Activated T-cell treated with anti-CD3 and anti-CD28 coated beads for 48 hours (primary cell): ENCODE data around the gene ATOSA.
A peak's percentile ranks its signal among the peaks of the same experiment; 100 is the strongest.

Source experiments
- DNase-seq: peaks from one replicate; pipeline ENCODE4 v3.0.0-alpha.2; 2020; ENCODE audit warnings: low read depth

Gene ATOSA

GRCh38 chr15:52682200-52682599, 3.0 kb upstream of the ATOSA start:
- DNase-seq: no peak

- no peak for DNase-seq
Measured at GRCh38 chr15:52681441-52681840, 2.3 kb upstream of the ATOSA start.

GRCh38 chr15:52680761-52681160, 1.6 kb upstream of the ATOSA start:
- no peak for DNase-seq

DNA sequence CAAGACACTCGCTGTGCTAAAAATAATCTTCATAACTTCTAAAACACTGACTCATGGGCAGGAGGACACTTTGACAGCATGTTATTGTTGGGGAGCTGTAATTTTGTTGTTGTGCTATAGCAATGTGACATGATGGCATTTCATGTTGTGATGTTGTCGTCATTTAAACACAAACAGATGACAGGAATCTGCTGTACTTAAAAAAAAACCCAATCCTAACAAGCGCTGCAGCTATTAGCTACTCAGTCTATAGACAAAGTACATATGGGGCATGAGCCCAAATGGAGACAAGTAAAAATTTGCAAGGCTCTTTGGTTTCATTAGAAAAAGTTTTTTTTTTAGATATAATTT, 828 bp upstream of the ATOSA start:
- DNase-seq: no peak

DNA sequence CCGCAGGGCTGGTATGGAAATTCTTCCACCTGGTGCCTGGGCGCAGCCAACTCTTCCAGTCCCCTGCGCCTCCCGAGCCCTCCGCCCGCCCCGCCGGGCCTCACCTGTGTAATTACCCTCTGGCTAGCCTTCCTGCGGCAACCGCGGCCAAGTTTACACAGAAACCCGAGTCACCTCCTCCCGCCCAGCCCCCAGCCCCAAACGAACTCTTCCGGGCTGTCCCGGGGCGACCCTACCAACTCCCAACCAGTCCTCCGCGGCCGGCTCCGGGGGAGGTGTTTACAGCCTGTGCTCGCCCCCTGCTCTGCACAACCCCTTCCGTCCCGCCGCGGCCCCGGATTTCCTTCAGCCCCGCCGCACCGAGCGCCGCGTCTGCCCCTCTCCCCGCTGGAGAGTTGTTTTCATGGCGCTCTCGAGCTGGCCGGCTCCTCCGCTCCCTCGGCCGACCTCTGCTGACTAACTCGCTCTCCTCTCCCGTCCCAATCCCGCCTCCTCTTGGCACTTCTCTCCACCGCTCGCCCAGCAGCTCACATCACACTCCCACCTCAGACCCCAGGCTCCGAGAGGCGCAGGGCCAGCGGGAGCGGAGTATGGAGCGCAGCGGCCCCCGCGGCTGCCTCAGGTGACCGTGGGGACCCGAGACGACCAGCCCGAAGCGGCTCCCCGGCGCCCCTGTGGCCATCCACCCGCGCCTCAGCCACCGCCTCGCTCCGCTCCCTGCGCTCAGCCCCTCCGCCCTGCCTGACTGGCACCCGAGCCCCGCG, 538 bp downstream of the ATOSA start:
- DNase-seq: peak; percentile 33

- DNase-seq: peak; percentile 40
Measured at GRCh38 chr15:52677593-52678467, 1.4 kb downstream of the ATOSA start.

DNA sequence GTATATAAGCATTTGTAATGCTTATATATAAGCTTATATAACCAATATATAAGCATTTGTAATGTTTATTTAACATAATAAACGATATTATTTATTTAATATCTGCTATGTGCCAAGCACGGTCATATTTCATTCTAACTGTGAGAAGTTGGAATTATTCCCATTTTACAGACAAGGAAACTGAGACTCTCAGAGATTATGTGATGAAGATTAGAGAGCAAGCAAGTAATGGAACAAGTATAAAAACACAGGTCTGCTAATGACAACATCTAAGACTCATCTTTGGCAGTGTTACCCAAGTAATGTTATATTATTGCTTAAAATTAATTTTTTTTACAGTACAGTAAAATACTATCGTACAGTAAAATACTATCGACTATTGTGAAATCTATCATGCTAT, 4.4 kb downstream of the ATOSA start:
- no peak for DNase-seq

GRCh38 chr15:52673734-52674133, 5.5 kb downstream of the ATOSA start:
- DNase-seq: no peak

GRCh38 chr15:52673312-52673711, 5.9 kb downstream of the ATOSA start:
- no peak for DNase-seq

DNA sequence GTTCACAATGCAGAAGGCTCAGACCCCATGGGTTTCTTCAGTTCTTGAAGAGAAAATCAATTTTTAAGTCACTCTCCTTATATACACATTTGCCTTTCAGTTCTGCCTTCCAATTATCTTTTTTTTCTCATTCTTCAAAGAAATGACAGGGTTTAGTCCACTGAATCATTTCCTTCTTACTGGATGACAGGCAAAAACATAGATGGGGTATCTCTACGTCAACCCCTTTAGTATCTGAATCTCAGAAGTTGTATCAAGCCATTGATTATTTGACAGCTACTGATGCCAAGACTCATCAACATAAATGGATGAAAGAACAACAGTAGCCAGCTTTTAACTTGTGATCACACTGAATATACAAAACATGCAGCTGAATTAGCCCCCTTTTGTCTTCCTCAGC, 6.5 kb downstream of the ATOSA start:
- no peak for DNase-seq

- no peak for DNase-seq
Measured at GRCh38 chr15:52670087-52670486, 9.1 kb downstream of the ATOSA start.

GRCh38 chr15:52668133-52668532, 11.1 kb downstream of the ATOSA start:
- DNase-seq: no peak

DNA sequence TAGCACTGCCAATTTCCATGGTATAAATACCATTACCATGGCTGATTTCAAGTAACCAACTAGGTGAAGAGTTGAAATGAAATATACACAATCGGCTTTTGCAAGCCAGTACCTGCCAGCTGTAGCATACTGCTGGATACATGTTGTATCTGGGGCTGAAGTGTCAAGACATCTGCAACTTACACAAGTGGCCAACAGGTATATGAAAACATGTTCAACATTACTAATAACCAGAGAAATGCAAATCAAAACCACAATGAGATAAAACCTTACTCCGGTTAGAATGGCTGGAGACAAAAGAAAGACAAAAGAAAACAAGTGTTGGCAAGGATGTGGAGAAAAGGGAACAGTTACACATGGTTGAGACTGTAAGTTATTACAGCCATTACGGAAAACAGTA, 11.6 kb downstream of the ATOSA start:
- no peak for DNase-seq

GRCh38 chr15:52663536-52664294, 15.5 kb downstream of the ATOSA start:
- no peak for DNase-seq

DNA sequence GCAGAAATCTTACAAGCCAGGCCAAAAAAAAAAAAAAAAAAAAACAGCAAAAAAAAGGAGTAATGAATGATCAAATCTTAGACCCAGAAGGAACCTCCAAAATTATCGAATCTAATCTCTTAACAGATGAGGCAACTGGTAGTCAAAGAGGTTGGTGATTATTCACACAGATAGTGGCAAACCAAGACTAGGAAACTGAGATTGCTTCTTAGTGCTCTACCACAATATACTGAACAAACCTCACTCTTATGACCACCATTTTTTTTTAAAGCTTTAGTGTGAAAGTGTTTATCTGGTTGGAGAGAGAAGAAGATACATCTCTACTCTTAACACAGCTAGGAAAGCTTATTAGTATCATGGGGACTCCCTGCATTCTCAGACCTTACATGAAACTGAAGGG, 17.3 kb downstream of the ATOSA start:
- DNase-seq: no peak

GRCh38 chr15:52660192-52660591, 19.0 kb downstream of the ATOSA start:
- no peak for DNase-seq

DNA sequence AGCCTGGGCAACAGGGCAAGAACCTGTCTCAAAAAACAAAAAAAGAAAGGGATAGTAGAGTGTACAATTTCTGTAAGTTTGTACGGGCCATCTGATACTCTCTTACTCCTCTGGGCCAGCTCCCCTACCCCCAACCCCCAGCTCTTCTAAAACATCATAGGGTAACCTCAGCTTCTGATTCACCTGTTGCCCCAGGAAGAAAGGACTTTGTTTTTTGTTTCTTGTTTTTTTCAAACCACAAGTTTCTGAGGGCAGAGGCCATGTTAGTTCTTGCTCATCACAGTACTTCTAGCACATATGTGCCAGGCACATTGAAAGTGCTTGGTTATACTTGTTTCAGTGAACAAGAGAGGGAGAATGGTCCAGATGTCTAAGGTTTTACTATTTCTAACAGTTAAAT, 20.2 kb downstream of the ATOSA start:
- DNase-seq: peak; percentile 1

- DNase-seq: no peak
Measured at GRCh38 chr15:52657338-52657737, 21.9 kb downstream of the ATOSA start.

DNA sequence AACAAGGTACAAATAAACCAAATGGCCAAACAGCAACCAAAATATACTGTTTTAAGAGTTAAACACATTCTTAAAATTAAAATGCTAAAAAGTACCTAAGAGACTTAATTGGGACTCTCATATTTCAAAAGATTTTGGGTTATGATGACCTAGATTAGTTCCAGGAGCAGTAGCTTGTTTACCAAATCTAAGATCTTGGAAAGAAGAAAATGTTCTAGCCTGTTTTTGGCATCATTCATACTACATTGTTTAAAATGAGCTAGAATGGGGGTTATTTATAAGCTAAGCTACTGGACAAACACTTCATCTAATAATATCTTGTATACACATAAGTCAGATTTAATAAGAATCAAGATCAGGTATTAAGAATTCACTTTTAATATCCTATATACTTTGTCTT, 22.8 kb downstream of the ATOSA start:
- no peak for DNase-seq

- DNase-seq: no peak
Measured at GRCh38 chr15:52653431-52653964, 25.7 kb downstream of the ATOSA start.

GRCh38 chr15:52652984-52653383, 26.2 kb downstream of the ATOSA start:
- no peak for DNase-seq

GRCh38 chr15:52652286-52652685, 26.9 kb downstream of the ATOSA start:
- no peak for DNase-seq
